ENCODE measurements around the gene PLSCR5. TPM values are rescaled to one million over a fixed set of nuclear protein-coding genes. Genes with fewer than 3 reads are reported as not detected.
A peak's percentile ranks its signal among the peaks of the same experiment; 100 is the strongest.

PLSCR5 gene
- total RNA-seq, 1 donor from 2014 or later: not detected

DNA sequence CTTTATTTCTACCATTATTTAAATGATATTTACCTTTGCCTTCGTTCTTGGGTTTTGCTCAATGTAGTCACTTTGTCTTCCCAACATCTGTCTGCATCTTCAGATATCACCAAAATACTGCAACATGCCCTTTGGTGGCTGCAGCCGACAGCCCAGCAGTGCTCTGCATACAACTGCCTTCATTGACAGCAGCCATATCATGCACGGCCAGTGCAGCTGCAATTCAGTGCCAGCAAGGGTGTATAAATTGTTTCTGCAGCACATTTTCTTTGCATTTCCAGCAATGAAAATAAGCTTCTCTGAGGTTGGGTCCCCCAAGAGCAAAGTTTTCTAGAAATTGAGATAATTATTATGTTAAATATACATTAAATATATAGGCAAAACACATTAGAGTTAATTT is 6.0 kb upstream of the PLSCR5 start:
- no peak for TF ChIP-seq EZH2 (IDR thresholded peaks at IDR 0.05; ENCODE audit: insufficient read depth, low read length)
- TF ChIP-seq, protein P1, sequence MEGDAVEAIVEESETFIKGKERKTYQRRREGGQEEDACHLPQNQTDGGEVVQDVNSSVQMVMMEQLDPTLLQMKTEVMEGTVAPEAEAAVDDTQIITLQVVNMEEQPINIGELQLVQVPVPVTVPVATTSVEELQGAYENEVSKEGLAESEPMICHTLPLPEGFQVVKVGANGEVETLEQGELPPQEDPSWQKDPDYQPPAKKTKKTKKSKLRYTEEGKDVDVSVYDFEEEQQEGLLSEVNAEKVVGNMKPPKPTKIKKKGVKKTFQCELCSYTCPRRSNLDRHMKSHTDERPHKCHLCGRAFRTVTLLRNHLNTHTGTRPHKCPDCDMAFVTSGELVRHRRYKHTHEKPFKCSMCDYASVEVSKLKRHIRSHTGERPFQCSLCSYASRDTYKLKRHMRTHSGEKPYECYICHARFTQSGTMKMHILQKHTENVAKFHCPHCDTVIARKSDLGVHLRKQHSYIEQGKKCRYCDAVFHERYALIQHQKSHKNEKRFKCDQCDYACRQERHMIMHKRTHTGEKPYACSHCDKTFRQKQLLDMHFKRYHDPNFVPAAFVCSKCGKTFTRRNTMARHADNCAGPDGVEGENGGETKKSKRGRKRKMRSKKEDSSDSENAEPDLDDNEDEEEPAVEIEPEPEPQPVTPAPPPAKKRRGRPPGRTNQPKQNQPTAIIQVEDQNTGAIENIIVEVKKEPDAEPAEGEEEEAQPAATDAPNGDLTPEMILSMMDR (IDR thresholded peaks at IDR 0.05; ENCODE audit: insufficient read depth, low read depth, low read length): no peak
- no peak overlapping the region for H3K27ac ChIP-seq (ENCODE audit: low read depth, low read length)
- H3K4me3 ChIP-seq (ENCODE audit: insufficient read depth, low read depth, low read length): no peak overlapping the region
- no peaks in the 10 kb centered on the region for H3K36me3 ChIP-seq (ENCODE audit: insufficient read depth, low read length)
- no peak overlapping the region for H3K27ac Mint-ChIP-seq (ENCODE audit: unreplicated experiment)
- H3K4me1 ChIP-seq (ENCODE audit: insufficient read depth, low read length): no peaks in the 10 kb centered on the region
- no peaks in the 10 kb centered on the region for H3K9me3 Mint-ChIP-seq (ENCODE audit: unreplicated experiment)
- H3K36me3 Mint-ChIP-seq (ENCODE audit: low read depth, unreplicated experiment): no peaks in the 10 kb centered on the region
- H3K27me3 ChIP-seq (ENCODE audit: insufficient read depth, low read length): no peaks in the 10 kb centered on the region
- H3K27me3 Mint-ChIP-seq (ENCODE audit: low read depth, unreplicated experiment): no peaks in the 10 kb centered on the region
- no peak overlapping the region for H3K4me2 ChIP-seq (ENCODE audit: low read length)
- H3K79me2 ChIP-seq (ENCODE audit: insufficient read depth, low read length): no peaks in the 10 kb centered on the region
- no peak overlapping the region for H2AFZ ChIP-seq (ENCODE audit: low read depth, low read length)
- DNase-seq (ENCODE audit: low read depth) (no peak), FAIRE-seq (no peak)
- H4K20me1 ChIP-seq (ENCODE audit: insufficient read depth, low read length): no peaks in the 10 kb centered on the region
- no peak overlapping the region for H3K4me3 Mint-ChIP-seq (ENCODE audit: unreplicated experiment)
- no peaks in the 10 kb centered on the region for H3K9me3 ChIP-seq (ENCODE audit: insufficient read depth, low read depth, low read length)
- no peak overlapping the region for H3K9ac ChIP-seq (ENCODE audit: low read length)
- no peaks in the 10 kb centered on the region for H3K4me1 Mint-ChIP-seq (ENCODE audit: low read depth, unreplicated experiment)

- FAIRE-seq: no peak
- Histone ChIP-seq H4K20me1 (ENCODE audit: insufficient read depth, low read length) (no peaks in the 10 kb centered on the region), H3K9me3 (ENCODE audit: insufficient read depth, low read depth, low read length) (no peaks in the 10 kb centered on the region), H2AFZ (ENCODE audit: low read depth, low read length) (no peak overlapping the region), H3K4me3 (ENCODE audit: insufficient read depth, low read depth, low read length) (no peak overlapping the region), H3K4me1 (ENCODE audit: insufficient read depth, low read length) (no peaks in the 10 kb centered on the region), H3K4me2 (ENCODE audit: low read length) (no peak overlapping the region), H3K27me3 (ENCODE audit: insufficient read depth, low read length) (no peaks in the 10 kb centered on the region), H3K27ac (ENCODE audit: low read depth, low read length) (no peak overlapping the region), H3K36me3 (ENCODE audit: insufficient read depth, low read length) (no peaks in the 10 kb centered on the region), H3K9ac (ENCODE audit: low read length) (no peak overlapping the region), H3K79me2 (ENCODE audit: insufficient read depth, low read length) (no peaks in the 10 kb centered on the region)
- Mint-ChIP-seq H3K4me1 (ENCODE audit: low read depth, unreplicated experiment) (no peaks in the 10 kb centered on the region), H3K4me3 (ENCODE audit: unreplicated experiment) (no peak overlapping the region), H3K36me3 (ENCODE audit: low read depth, unreplicated experiment) (no peaks in the 10 kb centered on the region), H3K9me3 (ENCODE audit: unreplicated experiment) (no peaks in the 10 kb centered on the region), H3K27me3 (ENCODE audit: low read depth, unreplicated experiment) (no peaks in the 10 kb centered on the region), H3K27ac (ENCODE audit: unreplicated experiment) (no peak overlapping the region)
- TF ChIP-seq EZH2 (IDR thresholded peaks at IDR 0.05; ENCODE audit: insufficient read depth, low read length): no peak
- TF ChIP-seq, protein P1 (IDR thresholded peaks at IDR 0.05; ENCODE audit: insufficient read depth, low read depth, low read length): no peak
- peak; percentile 6 for DNase-seq (ENCODE audit: low read depth)
Observed at GRCh38 chr3:146598535-146598934, 6.6 kb downstream of the PLSCR5 start.

- Histone ChIP-seq H3K79me2 (ENCODE audit: insufficient read depth, low read length) (no peaks in the 10 kb centered on the region), H3K27ac (ENCODE audit: low read depth, low read length) (no peak overlapping the region), H3K9ac (ENCODE audit: low read length) (no peak overlapping the region), H3K4me1 (ENCODE audit: insufficient read depth, low read length) (no peaks in the 10 kb centered on the region), H4K20me1 (ENCODE audit: insufficient read depth, low read length) (no peaks in the 10 kb centered on the region), H3K9me3 (ENCODE audit: insufficient read depth, low read depth, low read length) (no peaks in the 10 kb centered on the region), H3K27me3 (ENCODE audit: insufficient read depth, low read length) (no peaks in the 10 kb centered on the region), H3K36me3 (ENCODE audit: insufficient read depth, low read length) (no peaks in the 10 kb centered on the region), H3K4me2 (ENCODE audit: low read length) (no peak overlapping the region), H2AFZ (ENCODE audit: low read depth, low read length) (no peak overlapping the region), H3K4me3 (ENCODE audit: insufficient read depth, low read depth, low read length) (no peak overlapping the region)
- Mint-ChIP-seq H3K27ac (ENCODE audit: unreplicated experiment) (no peak overlapping the region), H3K9me3 (ENCODE audit: unreplicated experiment) (no peaks in the 10 kb centered on the region), H3K4me3 (ENCODE audit: unreplicated experiment) (no peak overlapping the region), H3K36me3 (ENCODE audit: low read depth, unreplicated experiment) (no peaks in the 10 kb centered on the region), H3K27me3 (ENCODE audit: low read depth, unreplicated experiment) (no peaks in the 10 kb centered on the region), H3K4me1 (ENCODE audit: low read depth, unreplicated experiment) (peaks cover 5% of the 10 kb centered on the region)
- DNase-seq (ENCODE audit: low read depth): no peak
- TF ChIP-seq, protein P1 (IDR thresholded peaks at IDR 0.05; ENCODE audit: insufficient read depth, low read depth, low read length): peak; percentile 23
- no peak for TF ChIP-seq EZH2 (IDR thresholded peaks at IDR 0.05; ENCODE audit: insufficient read depth, low read length)
- FAIRE-seq: no peak
Observed at GRCh38 chr3:146594843-146595482, 10.2 kb downstream of the PLSCR5 start.
